HEK293 (cell line): ENCODE results near the gene ACR.

Experiments used
- CTCF ChIA-PET: fragments of 350-600 bp; formaldehyde crosslinking; extraction: SDS; loops from one replicate; lab custom pipeline; 2021; ENCODE audit warnings: antibody characterized with exemption; lab: Yijun Ruan, JAX
- POLR2A ChIA-PET: fragments of 300-600 bp; formaldehyde crosslinking; extraction: SDS; loops from one replicate; lab custom pipeline; 2020; ENCODE audit warnings: antibody characterized with exemption, inconsistent platforms; lab: Yijun Ruan, JAX
- H3K27ac ChIP-seq: fragments of 200-500 bp; sonication (Bioruptor generic); 2 replicates; pipeline ENCODE4 v1.5.1; 2014; ENCODE audit warnings: low read depth, low read length, control low read depth, inconsistent platforms; ENCODE audit errors: extremely low read depth
- H3K36me3 ChIP-seq, 2 experiments: fragments of 200-500 bp in 1 of 2; sonication (Bioruptor generic) in 1 of 2; 1 replicate in 1 of 2; 2 replicates in 1 of 2; pipeline ENCODE4 v1.5.1; 2014 to 2017; ENCODE audit warnings: inconsistent platforms in 2 of 2, low read length in 2 of 2; ENCODE audit not compliant: control insufficient read depth in 2 of 2, insufficient read depth in 1 of 2
- H3K4me1 ChIP-seq: fragments of 200-500 bp; sonication (Bioruptor generic); 2 replicates; pipeline ENCODE4 v1.5.1; 2014; ENCODE audit warnings: mild to moderate bottlenecking, low read length, inconsistent platforms; ENCODE audit not compliant: control insufficient read depth, insufficient read depth
- H3K4me3 ChIP-seq: 2 replicates; pipeline ENCODE4 v1.5.1; 2011; ENCODE audit warnings: low read depth, mild to moderate bottlenecking, control low read depth, low read length, moderate library complexity
- H3K9me3 ChIP-seq: fragments of 200-500 bp; sonication (Bioruptor generic); 2 replicates; pipeline ENCODE4 v1.5.1; 2014; ENCODE audit warnings: low read depth, low read length, inconsistent platforms; ENCODE audit not compliant: control insufficient read depth, insufficient read depth
- BCL11A ChIP-seq: fragments of 450-650 bp; formaldehyde crosslinking; IDR thresholded peaks from 2 replicates; pipeline ENCODE4 v1.5.1; 2016; ENCODE audit warnings: low read depth, missing biosample characterization, missing genetic modification characterization
- BCL11B ChIP-seq: fragments of 450-650 bp; formaldehyde crosslinking; IDR thresholded peaks from 2 replicates; pipeline ENCODE4 v1.5.1; 2016; ENCODE audit warnings: low read depth, missing biosample characterization, missing genetic modification characterization
- GLI2 ChIP-seq: fragments of 450-650 bp; formaldehyde crosslinking; IDR thresholded peaks from 2 replicates; pipeline ENCODE4; 2017; ENCODE audit warnings: missing biosample characterization, missing genetic modification characterization, low read depth, borderline replicate concordance
- GLIS1 ChIP-seq: fragments of 450-650 bp; formaldehyde crosslinking; IDR thresholded peaks from 2 replicates; pipeline ENCODE4 v1.5.1; 2016; ENCODE audit warnings: missing biosample characterization, missing genetic modification characterization
- IKZF3 ChIP-seq: fragments of 450-650 bp; IDR thresholded peaks from 2 replicates; pipeline ENCODE4 v1.5.0; 2018; ENCODE audit warnings: missing biosample characterization, mild to moderate bottlenecking, missing genetic modification characterization, moderate library complexity
- MEIS1 ChIP-seq: sonication (generic); formaldehyde crosslinking; IDR thresholded peaks from 2 replicates; pipeline ENCODE4 v1.8.1; 2022; ENCODE audit warnings: missing genetic modification reagents, mild to moderate bottlenecking, borderline replicate concordance
- OVOL3 ChIP-seq: fragments of 450-650 bp; formaldehyde crosslinking; IDR thresholded peaks from 2 replicates; pipeline ENCODE4 v1.5.1; 2016; ENCODE audit warnings: missing biosample characterization, missing genetic modification characterization
- SP3 ChIP-seq: fragments of 450-650 bp; formaldehyde crosslinking; IDR thresholded peaks from 2 replicates; pipeline ENCODE4 v1.5.1; 2016; ENCODE audit warnings: missing biosample characterization, missing genetic modification characterization
- WT1 ChIP-seq: fragments of 450-650 bp; formaldehyde crosslinking; IDR thresholded peaks from 2 replicates; pipeline ENCODE4 v1.5.1; 2016; ENCODE audit warnings: missing biosample characterization, missing genetic modification characterization
- ZBTB17 ChIP-seq: fragments of 450-650 bp; formaldehyde crosslinking; IDR thresholded peaks from 2 replicates; pipeline ENCODE4 v1.5.1; 2016; ENCODE audit warnings: missing biosample characterization, missing genetic modification characterization
- ZFHX2 ChIP-seq: fragments of 450-650 bp; formaldehyde crosslinking; conservative IDR thresholded peaks from 2 replicates; pipeline ENCODE4 v1.5.1; 2016; ENCODE audit warnings: missing biosample characterization, missing genetic modification characterization
- ZFP69B ChIP-seq: fragments of 450-650 bp; formaldehyde crosslinking; IDR thresholded peaks from 2 replicates; pipeline ENCODE4 v1.5.1; 2016; ENCODE audit warnings: missing biosample characterization, missing genetic modification characterization
- ZNF121 ChIP-seq: fragments of 450-650 bp; formaldehyde crosslinking; IDR thresholded peaks from 2 replicates; pipeline ENCODE4 v1.5.1; 2016; ENCODE audit warnings: missing biosample characterization, missing genetic modification characterization
- ZNF146 ChIP-seq: fragments of 450-650 bp; formaldehyde crosslinking; IDR thresholded peaks from 2 replicates; pipeline ENCODE4 v1.5.1; 2016; ENCODE audit warnings: missing biosample characterization, missing genetic modification characterization
- ZNF449 ChIP-seq: fragments of 450-650 bp; formaldehyde crosslinking; IDR thresholded peaks from 2 replicates; pipeline ENCODE4 v1.5.1; 2017; ENCODE audit warnings: missing biosample characterization, mild to moderate bottlenecking, missing genetic modification characterization, moderate library complexity
- ZNF544 ChIP-seq: fragments of 450-650 bp; formaldehyde crosslinking; IDR thresholded peaks from 2 replicates; pipeline ENCODE4 v1.5.0; 2017; ENCODE audit warnings: missing biosample characterization, missing genetic modification characterization
- ZNF600 ChIP-seq: fragments of 450-650 bp; formaldehyde crosslinking; IDR thresholded peaks from 2 replicates; pipeline ENCODE4 v1.5.1; 2016; ENCODE audit warnings: missing biosample characterization, missing genetic modification characterization
- ZNF639 ChIP-seq: fragments of 450-650 bp; formaldehyde crosslinking; IDR thresholded peaks from 2 replicates; pipeline ENCODE4 v1.5.1; 2016; ENCODE audit warnings: missing biosample characterization, missing genetic modification characterization
- ZNF76 ChIP-seq: fragments of 450-650 bp; formaldehyde crosslinking; IDR thresholded peaks from 2 replicates; pipeline ENCODE4; 2016; ENCODE audit warnings: low read depth, missing biosample characterization, missing genetic modification characterization, borderline replicate concordance
- ZNF830 ChIP-seq: fragments of 450-650 bp; IDR thresholded peaks from 2 replicates; pipeline ENCODE4 v1.5.0; 2018; ENCODE audit warnings: missing biosample characterization, missing genetic modification characterization, low read depth, mild to moderate bottlenecking, moderate library complexity

The ACR gene

GRCh38 chr22:50705851-50706351, 32.1 kb upstream of the ACR start:
- Histone ChIP-seq H3K36me3 (peaks cover 0 to 67% of the 10 kb centered on the region in 2 experiments; a peak in 2 of 3 replicates), H3K27ac (no peak overlapping the region)
- TF ChIP-seq ZNF146 (tag by site-specific recombination), result no peak
- TF ChIP-seq ZFHX2 (tag by site-specific recombination), result no peak
- TF ChIP-seq SP3 (tag by site-specific recombination), result no peak
- TF ChIP-seq ZNF639 (tag by site-specific recombination), result no peak
- TF ChIP-seq ZNF449 (tag by site-specific recombination), result no peak
- 0 out of 2 replicates have a peak, but pooled peaks have one; percentile 58 for TF ChIP-seq BCL11B (tag by site-specific recombination)
- TF ChIP-seq ZNF544 (tag by site-specific recombination), result no peak
- TF ChIP-seq GLI2, result no peak
- 0 out of 2 replicates have a peak, but pooled peaks have one; percentile 13 for TF ChIP-seq BCL11A (tag by site-specific recombination)
- TF ChIP-seq, all 188 proteins: peak for 2
- H3K4me1 ChIP-seq, result no peaks in the 10 kb centered on the region
- no peaks in the 10 kb centered on the region for H3K9me3 ChIP-seq
- CTCF ChIA-PET, result no interaction called here
- H3K4me3 ChIP-seq, result no peak overlapping the region
- POLR2A ChIA-PET, result no interaction called here

DNA sequence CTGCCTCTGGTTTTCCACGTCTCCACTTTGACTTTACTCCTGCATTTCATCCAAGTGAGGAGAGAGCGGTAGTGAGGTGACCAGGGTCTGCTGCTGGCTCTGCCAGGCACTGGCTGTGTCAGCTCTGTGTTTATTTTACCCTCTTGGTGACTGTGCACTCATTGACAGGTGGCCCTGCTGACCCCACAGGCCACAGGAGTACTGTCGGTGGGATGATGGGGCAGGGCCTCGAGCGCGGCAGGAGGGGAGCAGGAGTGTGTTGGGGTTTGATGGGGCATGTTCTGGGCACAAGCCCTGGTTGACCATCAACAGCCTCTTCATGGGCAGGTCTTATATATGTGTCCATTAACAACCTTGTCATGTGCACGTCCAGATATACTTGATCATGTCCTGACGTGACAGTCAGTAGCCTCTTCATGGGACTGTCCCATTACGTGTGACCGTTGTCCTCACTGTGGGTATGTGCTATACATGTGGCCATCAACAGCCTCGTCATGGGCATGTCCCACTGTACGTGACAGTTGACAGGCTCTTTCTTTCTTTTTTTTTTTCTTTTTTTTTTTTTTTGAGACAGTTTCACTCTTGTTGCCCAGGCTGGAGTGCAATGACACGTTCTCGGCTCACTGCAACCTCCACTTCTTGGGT, 31.4 kb upstream of the ACR start:
- Histone ChIP-seq H3K4me1 (no peaks in the 10 kb centered on the region), H3K4me3 (no peak overlapping the region), H3K9me3 (no peaks in the 10 kb centered on the region), H3K27ac (no peak overlapping the region), H3K36me3 (peaks cover 0 to 67% of the 10 kb centered on the region in 2 experiments; a peak in 2 of 3 replicates)
- no peak for TF ChIP-seq OVOL3
- no peak for TF ChIP-seq IKZF3 (tag by site-specific recombination)
- TF ChIP-seq ZNF830 (tag by site-specific recombination), result no peak
- no peak for TF ChIP-seq ZBTB17 (tag by site-specific recombination)
- no peak for TF ChIP-seq ZNF76 (tag by site-specific recombination)
- TF ChIP-seq ZFP69B, result no peak
- no peak for TF ChIP-seq GLIS1 (tag by site-specific recombination)
- TF ChIP-seq ZNF146 (tag by site-specific recombination), result no peak
- TF ChIP-seq ZNF600 (tag by site-specific recombination), result no peak
- TF ChIP-seq MEIS1, result no peak
- no peak for TF ChIP-seq SP3 (tag by site-specific recombination)
- TF ChIP-seq WT1 (tag by site-specific recombination), result no peak
- TF ChIP-seq ZNF121 (tag by site-specific recombination), result no peak
- POLR2A ChIA-PET, result no interaction called here
- CTCF ChIA-PET, result no interaction called here

GRCh38 chr22:50708474-50708873, 29.5 kb upstream of the ACR start:
- Histone ChIP-seq H3K36me3 (peaks cover 0 to 49% of the 10 kb centered on the region in 2 experiments; a peak in 2 of 3 replicates), H3K4me1 (no peaks in the 10 kb centered on the region), H3K4me3 (no peak overlapping the region), H3K9me3 (no peaks in the 10 kb centered on the region), H3K27ac (no peak overlapping the region)
- CTCF ChIA-PET, result no interaction called here
- POLR2A ChIA-PET, result no interaction called here
- no peak for TF ChIP-seq ZNF121 (tag by site-specific recombination)
